HG03457 (cell line): ENCODE results near the gene ITGA11.
A peak's percentile ranks its signal among the peaks of the same experiment; 100 is the strongest.

ENCODE experiments used
- ATAC-seq: cut with Tn5 transposase; IDR thresholded peaks from one replicate; pipeline ENCODE4 v1.9.1; 2021; ENCODE audit warnings: moderate number of reproducible peaks; ENCODE audit not compliant: unreplicated experiment

The ITGA11 gene

DNA sequence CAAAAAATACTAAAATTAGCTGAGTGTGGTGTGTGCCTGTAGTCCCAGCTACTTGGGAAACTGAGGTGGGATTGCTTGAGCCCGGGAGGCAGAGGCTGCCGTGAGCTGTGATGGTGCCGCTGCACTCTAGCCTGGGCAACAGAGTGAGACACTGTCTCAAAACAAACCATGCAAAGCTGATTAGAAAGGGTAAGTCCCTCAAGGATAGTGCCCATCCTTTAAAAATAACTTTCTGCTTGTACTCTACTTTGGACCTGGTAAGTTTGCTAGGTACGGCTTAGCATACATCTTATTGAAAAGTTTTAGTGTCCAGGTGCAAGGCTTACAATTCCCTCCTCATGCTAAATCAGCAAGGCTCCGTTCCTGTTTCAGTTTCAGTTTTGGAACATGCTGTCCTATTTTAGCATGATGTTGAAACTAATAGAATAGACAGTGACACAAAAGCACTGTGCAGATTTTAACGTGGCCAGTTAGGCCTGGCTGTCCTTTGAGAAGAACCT is 133.0 kb downstream of the ITGA11 start:
- ATAC-seq, result peak; percentile 71

DNA sequence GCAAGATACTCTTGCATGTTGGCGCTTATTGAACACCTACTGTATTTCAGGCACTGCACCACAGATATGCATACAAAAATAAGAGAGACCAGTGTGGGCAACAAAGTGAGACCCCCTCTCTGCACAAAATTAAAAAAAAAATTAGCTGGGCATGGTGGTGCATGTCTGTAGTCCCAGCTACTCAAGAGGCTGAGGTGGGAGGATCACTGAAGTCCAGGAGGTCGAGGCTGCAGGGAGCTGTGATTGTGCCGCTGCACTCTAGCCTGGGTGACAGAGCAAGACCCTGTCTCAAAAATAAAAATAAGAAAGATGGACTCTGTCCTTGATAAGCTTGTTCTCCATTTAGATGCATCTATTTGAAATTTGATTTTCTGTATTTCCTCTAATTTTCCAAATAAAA is 133.6 kb downstream of the ITGA11 start:
- ATAC-seq, result no peak

DNA sequence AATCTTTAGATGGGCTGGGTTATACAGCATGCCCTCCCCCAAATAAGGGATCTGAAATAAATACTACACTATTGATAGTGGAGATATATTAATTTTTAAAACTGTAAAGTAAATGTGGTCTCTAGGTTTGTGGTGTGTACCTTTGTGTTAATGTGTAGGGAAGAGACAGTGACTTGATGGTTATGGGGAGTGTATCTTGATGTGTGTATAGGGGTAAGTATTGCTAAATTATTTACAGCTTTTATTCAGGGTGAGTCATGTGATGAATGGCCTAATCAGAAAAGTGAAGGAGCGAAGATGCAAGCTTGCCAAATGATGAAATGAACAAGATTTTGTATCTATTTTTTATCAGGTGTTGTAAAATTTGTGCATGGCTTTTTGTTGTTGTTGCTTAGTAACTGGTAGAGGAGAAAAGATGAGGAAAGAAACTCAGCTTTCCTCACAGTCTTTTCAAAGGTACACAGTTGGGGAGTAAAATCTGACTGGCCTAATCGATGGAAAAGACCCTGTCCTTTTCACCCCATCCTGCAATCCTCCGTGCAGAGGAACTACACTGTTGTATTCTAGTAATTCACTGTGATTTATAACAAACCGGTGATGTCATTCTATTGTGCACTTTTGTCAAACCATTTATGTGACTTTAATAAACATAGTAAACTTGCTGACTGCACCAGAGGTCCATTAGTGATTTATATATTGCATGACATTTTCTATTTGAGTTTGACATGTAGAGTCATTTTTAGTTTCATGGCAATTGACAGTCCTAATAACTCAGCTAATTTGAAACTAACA is 136.8 kb downstream of the ITGA11 start:
- no peak for ATAC-seq

DNA sequence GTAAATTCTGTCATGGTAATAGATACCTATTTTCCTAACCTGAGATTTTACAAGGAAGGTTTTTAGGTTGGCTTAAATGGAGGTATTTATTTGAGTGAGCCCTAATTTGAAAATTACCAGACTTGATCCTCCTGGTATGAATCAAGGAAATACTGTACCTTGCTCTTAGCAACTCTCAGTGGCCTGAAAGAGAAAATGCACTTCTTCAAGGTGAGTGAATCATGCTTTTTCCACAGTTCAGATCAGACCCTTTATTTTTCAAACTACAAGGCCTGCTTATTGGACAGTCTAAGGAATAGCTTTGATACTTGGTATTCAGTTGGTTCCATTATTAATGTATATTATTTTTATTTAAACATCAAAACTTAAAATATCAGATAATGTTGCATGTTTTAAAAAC is 139.0 kb downstream of the ITGA11 start:
- ATAC-seq, result no peak

DNA sequence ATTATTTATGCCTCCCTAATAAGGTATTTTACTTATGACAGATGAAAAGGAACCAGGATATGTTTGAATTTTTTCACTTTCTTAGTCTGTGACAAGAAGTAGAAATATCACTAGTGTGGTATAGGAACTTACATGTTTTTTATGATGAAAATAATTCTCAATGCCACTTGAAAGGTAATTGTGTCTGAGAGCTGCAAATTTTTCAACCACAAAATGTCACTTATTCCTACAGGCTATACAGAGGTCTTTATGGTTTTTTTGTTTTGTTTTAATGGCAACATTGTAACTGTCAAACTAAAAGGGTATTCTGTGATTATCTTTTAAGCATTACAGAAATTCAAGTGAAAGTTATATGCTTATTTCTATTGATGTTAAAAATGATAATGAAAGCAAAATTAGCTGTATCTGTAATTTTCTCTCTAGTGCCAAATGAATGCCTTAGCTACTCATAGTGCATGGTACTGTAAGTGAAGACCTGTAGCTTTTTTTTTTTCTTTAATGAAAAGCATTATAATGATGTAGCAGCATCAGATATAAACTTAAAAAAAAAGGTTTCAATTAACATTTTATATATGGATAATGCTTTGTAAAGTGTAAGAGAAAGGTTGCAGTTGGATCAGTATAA is 139.7 kb downstream of the ITGA11 start:
- no peak for ATAC-seq

DNA sequence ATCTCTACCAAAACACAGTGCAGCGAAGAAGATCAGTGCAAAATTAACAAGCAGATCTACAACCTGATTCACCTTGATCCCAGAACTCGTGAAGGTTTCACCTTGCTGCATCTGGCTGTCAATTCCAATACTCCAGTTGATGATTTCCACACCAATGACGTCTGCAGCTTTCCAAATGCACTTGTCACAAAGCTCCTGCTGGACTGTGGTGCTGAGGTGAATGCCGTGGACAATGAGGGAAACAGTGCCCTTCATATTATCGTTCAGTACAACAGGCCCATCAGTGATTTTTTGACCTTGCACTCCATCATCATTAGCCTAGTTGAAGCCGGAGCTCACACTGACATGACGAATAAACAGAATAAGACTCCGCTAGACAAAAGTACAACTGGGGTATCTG is 141.2 kb downstream of the ITGA11 start:
- no peak for ATAC-seq

DNA sequence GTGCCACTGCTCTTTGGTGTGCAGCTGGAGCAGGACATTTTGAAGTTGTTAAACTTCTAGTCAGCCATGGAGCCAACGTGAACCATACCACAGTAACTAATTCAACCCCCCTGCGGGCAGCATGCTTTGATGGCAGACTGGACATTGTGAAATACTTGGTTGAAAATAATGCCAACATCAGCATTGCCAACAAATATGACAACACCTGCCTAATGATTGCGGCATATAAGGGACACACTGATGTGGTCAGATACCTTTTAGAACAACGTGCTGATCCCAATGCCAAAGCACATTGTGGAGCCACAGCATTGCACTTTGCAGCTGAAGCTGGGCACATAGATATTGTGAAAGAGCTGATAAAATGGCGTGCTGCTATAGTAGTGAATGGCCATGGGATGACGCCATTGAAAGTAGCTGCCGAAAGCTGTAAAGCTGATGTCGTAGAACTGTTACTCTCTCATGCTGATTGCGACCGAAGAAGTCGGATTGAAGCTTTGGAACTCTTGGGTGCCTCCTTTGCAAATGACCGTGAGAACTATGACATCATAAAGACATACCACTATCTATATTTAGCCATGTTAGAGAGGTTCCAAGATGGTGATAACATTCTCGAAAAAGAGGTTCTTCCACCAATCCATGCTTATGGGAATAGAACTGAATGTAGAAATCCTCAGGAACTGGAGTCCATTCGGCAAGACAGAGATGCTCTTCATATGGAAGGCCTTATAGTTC is 142.2 kb downstream of the ITGA11 start:
- no peak for ATAC-seq

DNA sequence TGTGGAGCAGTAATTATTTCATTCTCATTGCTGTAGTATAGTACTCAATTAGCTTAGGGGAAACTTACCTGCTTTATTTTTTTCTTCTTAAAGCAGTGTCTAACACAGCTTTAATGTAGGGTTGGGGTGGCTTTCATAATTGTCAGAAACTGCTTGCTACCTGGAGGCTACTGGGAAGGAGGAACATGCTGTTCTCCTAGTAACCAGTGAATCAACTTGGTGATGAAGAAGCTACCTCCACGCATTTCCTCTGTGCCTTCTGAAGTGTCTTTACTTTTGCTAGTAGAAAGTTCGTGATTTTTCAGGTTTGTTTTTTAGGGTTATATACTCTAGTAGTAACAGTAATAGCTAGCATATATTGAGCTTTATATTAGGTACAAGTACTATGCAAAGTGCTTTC is 142.9 kb downstream of the ITGA11 start:
- no peak for ATAC-seq

DNA sequence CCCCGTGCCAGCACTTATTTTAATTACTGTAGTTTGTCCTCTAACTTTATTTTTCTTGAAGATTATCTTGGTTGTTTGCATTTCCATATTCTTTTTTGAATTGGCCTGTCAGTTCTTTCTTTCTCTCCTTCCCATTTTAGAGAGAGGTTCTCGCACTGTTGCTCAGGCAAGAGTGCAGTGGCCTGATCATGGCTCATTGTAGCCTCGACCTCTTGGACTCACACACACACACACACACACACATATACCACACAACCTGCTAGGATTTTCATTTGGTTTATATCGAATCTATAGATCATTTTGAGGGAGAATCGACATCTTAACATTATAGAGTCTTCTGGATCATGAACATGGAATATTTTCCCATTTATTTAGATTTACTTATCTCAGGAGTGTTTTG is 145.7 kb downstream of the ITGA11 start:
- no peak for ATAC-seq

DNA sequence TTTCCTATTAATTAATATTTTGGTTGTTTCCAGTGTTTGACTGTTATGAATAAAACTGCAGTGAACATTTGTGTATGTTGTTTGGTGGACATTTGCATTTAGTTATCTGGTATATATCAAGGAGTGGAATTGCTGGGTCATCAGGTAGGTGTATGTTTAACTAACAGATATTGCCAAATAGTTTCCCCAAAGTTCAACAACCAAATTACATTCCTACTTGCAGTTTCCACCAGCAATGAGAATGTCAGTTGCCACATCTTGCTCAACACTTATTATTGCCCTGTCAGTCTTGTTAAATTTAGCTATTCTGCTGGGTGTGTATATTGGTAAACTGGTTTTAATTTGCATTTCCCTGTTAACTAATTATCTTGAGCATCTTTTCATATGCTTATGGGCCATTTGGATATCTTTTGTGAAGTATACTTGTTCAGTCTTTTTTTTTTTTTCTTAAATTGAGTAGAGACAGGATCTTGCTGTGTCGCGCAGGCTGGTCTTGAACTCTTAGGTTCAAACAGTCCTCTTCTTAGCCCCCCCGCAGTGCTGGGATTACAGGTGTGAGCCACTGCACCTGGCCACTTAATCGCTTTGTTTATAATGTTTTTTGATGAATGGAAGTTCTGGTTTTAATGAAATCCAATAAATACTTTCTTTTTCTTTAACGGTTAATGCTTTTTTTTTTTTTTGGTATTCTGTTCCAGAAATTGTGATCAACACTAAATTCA is 146.5 kb downstream of the ITGA11 start:
- ATAC-seq, result no peak

DNA sequence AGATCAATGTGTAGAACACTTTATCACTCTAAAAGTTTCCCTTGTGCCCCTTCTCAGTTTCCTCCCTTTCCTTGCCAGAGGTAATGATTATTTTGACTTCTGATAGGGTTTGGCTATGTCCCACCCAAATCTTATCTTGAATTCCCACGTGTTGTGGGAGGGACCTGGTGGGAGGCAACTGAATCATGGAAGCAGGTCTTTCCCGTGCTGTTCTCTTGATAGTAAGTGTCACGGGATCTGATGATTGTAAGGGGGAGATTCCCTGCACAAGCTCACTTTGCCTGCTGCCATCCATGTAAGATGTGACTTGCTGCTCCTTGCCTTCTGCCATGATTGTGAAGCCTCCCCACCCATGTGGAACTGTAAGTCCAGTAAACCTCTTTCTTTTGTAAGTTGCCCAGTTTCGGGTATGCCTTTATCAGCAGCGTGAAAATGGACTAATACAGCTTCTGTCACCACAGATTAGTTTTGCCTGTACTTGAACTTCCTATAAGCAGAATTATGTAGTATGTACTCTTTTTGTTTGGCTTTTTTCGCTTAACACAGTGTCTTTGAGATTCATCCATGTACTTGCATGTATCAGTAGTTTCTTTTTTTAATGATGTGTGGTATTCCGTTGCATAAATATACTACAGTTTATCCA is 147.2 kb downstream of the ITGA11 start:
- no peak for ATAC-seq

DNA sequence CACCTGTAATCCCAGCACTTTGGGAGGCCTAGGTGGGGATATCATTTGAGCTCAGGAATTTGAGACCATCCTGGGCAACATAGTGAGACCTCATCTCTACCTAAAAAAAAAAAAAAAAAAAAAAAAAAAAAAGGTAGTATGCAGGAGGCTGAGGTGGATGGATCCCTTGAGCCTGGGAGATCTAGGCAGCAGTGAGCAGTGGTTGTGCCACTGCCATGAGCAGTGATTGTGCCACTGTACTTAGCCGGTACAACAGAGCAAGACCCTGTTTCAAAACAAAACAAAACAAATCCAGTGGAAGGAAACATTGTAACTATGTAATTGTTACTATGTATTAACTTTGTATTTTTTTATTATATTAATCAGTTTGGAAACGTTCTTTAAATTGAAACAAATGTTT is 148.6 kb downstream of the ITGA11 start:
- no peak for ATAC-seq

DNA sequence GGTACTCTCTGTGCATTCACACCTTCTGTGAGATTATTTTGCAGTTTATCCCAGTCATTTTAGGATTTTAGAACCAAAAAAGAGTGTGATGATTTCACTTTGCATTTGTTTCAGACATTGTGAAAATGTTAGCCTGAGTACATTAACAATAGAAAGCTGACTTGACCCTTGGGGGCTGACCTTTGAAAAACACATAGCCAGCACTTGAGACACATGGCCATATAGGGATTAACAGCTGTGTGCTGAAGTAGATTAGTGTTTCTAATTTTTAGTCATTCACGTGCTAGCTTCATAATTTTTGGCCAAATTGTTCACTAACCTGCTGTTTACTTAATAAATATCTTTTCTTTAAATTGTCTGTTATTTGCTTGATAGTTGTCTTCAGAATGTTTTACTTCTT is 151.0 kb downstream of the ITGA11 start:
- no peak for ATAC-seq

DNA sequence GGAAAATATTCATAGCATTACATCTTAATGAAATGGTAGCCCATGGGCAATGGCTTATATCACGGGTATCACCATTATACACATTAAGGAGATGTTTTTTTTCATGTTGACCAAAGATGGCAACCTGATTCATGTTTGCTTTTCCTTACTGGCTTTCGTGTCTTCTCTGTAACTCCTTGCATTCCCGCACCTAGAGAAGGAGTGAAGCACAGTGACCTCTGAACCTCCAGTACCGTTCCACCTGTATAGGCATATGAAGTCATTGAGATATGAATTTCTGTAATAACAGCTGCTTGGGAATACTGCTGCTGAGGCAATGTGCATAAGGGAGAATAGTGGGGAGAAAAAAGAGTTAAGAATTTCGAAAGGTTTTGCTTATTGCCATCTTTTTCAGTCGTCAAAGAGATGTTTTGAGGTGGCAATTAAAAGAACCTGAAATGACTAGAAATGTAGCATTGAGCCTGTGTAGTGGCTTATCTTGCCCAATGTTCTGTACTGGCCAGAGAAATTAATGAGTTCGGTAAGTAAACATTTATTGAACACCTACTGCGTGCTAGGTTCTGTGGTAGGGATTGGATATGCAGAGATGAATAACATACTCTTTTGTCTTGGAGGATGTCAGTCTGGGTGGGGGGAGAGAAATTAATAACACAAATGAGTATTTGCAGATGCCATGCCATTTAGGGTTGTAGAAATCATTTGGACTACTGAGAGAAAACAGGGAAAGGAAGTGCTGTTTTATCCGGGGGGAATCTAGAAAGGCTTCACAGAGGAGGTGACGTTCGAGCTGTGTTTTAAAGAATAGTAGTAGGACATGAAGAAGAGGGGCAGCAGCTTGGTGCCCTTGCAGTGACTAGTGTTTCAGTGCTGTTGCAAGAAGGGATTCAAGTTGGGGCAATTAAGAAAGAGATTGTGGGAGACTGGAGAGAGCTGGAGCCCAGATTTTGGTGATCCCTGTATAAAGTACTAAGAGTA is 151.9 kb downstream of the ITGA11 start:
- no peak for ATAC-seq

DNA sequence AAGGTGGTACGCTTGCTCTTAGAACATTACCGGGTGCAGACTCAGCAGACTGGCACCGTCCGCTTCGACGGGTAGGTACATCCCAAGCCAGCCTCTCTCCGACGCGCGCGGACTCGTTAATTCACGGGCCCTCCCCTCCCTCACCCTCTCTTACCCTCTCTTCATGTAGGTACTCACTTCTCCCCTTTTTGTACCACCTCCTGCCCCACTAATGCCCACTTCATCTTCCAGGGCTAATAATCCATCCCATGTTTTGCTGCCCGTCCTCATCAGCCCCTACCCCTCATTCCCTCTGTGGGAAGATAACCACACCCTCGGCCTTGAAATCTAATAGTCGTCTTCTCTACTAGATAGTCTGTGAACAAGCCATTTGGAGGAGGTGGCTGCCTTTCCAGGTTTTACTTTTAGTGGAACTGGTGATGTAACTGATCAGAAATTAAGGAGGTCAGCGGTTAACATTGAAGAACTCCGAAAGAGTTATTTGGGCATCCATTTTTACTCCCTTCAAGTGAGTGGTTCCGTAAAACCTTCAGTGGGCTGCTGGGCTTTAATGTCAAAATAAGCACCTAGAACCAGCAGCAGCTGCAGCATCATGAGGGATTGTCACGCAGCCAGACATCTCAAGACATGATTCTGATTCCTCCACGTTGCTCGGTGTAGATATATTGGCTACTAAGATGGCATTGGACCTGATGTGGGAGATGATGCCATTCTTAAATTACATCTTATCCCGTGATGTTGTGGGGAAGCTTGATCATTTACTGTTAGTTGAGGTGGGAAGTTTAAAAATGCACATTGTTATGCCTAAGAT is 153.2 kb downstream of the ITGA11 start:
- ATAC-seq, result no peak

DNA sequence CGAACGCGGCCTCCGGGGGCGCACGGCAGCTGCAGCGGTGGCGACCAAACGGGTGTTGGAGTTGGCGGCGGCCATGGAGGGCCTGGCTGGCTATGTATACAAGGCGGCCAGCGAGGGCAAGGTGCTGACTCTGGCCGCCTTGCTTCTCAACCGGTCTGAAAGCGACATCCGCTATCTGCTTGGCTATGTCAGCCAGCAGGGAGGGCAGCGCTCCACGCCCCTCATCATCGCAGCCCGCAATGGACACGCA is 153.7 kb downstream of the ITGA11 start:
- no peak for ATAC-seq

DNA sequence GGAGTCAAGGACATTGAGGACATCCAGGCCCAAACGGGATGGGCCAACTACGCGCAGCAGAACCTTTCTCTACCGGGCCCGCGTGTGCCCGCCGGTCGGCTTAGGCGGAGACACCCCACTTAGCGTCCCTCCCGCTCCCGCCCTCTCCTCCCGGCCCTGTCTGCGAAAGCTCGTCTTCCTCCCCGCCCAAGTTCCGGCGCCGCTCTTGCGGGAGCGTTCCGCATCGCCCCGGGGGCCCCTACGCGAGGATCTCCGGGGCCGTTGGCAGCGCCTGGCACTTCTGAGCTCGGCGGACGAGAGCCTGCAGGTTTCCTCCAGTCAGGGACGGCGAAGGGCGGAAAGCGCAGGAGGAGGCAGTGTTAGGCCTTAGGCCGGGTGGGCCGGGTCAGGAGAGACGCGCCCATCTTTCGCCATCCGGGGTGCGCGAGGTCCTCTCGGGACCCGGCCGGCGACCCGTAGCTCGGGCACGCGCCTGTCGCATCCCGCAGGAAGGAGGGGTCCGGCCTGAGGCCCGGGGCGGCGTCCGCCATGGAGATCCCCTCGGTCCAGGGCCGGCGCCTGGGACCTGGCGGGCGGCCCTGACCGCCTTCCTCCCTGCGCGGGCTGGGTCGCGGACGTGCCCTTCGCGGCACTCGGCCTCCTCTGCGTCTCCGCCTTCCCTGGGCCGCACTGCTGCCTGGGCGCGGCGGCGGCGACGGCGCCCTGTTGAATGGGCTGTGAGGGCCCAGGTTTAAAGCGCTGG is 154.2 kb downstream of the ITGA11 start, which contains the start of gene FEM1B:
Gene FEM1B, plus strand, starts transcription at position 143 of the 742 bp plus-strand sequence. CDS start 673 bp downstream, outside the sequence.
- peak; percentile 59 for ATAC-seq

DNA sequence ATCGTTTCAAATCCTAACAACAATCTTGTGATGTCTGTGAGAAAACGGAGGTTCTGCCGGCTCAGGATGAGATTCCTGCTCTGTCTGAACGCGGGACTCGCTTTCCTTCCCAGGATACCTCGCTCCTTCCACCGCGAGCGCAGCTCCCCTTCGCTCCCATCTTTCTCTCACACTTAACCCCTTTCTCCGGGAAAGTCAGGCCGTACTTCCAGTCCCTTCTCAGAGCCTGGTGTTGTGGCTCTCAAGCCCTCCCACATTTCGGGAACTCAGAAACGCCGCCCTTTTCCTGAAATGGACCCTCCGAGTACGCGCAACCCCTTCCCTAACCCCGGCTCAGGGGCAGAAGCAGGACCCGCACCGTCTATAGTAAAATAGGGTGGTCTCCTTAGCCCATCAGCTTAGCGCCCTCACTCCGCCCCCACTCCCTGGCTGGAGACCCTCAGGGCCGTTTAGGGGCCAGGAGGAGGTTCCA is 154.8 kb downstream of the ITGA11 start:
- ATAC-seq, result no peak
